Activated CD4-positive, alpha-beta memory T cell treated with anti-CD3 and anti-CD28 coated beads for 36 hours (primary cell): ENCODE measurements around the gene MPHOSPH6. TPM values are rescaled to one million over a fixed set of nuclear protein-coding genes. Genes with fewer than 3 reads are reported as not detected.

Source experiments
- CTCF ChIA-PET: fragments of 350-600 bp; sonication (Branson Sonifier 250); formaldehyde crosslinking; loops from one replicate; lab custom pipeline; 2021; ENCODE audit warnings: antibody characterized with exemption, inconsistent platforms; lab: Charles Lee
- POLR2A ChIA-PET: fragments of 350-600 bp; sonication (Branson Sonifier 250); formaldehyde crosslinking; loops from one replicate; lab custom pipeline; 2021; ENCODE audit warnings: antibody characterized with exemption; lab: Charles Lee
- DNase-seq: peaks from one replicate; pipeline ENCODE4 v3.0.0-alpha.2; 2020
- H3K27ac Mint-ChIP-seq: one replicate; pipeline ENCODE4 v1.8.0; 2021; ENCODE audit warnings: mixed read lengths
- H3K27me3 Mint-ChIP-seq: one replicate; pipeline ENCODE4 v1.8.0; 2021; ENCODE audit warnings: mixed read lengths
- H3K36me3 Mint-ChIP-seq: one replicate; pipeline ENCODE4 v1.8.0; 2021; ENCODE audit warnings: mixed read lengths
- H3K4me1 Mint-ChIP-seq: one replicate; pipeline ENCODE4 v1.8.0; 2021; ENCODE audit warnings: low read depth, mixed read lengths
- H3K4me3 Mint-ChIP-seq: one replicate; pipeline ENCODE4 v1.8.0; 2021; ENCODE audit warnings: mild to moderate bottlenecking, mixed read lengths
- H3K9me3 Mint-ChIP-seq: one replicate; pipeline ENCODE4 v1.8.0; 2021; ENCODE audit warnings: mixed read lengths
- intact Hi-C: fragments of 100-400 bp; cut with micrococcal nuclease; formaldehyde crosslinking; loops from one replicate; pipeline ENCODE4 v1.15.1; 2023
- total RNA-seq, 2 experiments: library from RNA; stranded (reverse); gene quantifications; one replicate each; pipeline ENCODE4 v1.2.3, GENCODE V29; 2021

Gene MPHOSPH6
- total RNA-seq, 2 experiments from 2014 or later, result 36.0 to 37.0 TPM

GRCh38 chr16:82190386-82190785 lies 20.4 kb upstream of the MPHOSPH6 start:
- Mint-ChIP-seq H3K4me1 (peaks cover 31% of the 10 kb centered on the region), H3K27me3 (peaks cover 18% of the 10 kb centered on the region), H3K9me3 (no peaks in the 10 kb centered on the region), H3K27ac (no peak overlapping the region), H3K4me3 (no peak overlapping the region), H3K36me3 (no peaks in the 10 kb centered on the region)
- intact Hi-C loops, result loop anchor here (5.0 kb wide), 1 partner anchor 108 kb away; no protein-coding TSS in a partner anchor
- POLR2A ChIA-PET, result no interaction called here
- DNase-seq, result no peak
- CTCF ChIA-PET, result interaction anchor here (0.7 kb wide), 1 partner anchor 73 kb away, joined by 3 read pairs; no protein-coding TSS in a partner anchor

- peaks cover 22% of the 10 kb centered on the region for H3K27me3 Mint-ChIP-seq
- intact Hi-C loops, result loop anchor here (1.0 kb wide), 1 partner anchor 18 kb away; the partner anchor contains the start of gene MPHOSPH6
- H3K4me1 Mint-ChIP-seq, result peaks cover 25% of the 10 kb centered on the region
- H3K27ac Mint-ChIP-seq, result no peak overlapping the region
- no peak overlapping the region for H3K4me3 Mint-ChIP-seq
- H3K9me3 Mint-ChIP-seq, result no peaks in the 10 kb centered on the region
- ChIA-PET CTCF (no interaction called here), POLR2A (no interaction called here)
- no peaks in the 10 kb centered on the region for H3K36me3 Mint-ChIP-seq
- DNase-seq, result peak; percentile 21
Measured at GRCh38 chr16:82187829-82188228, 17.8 kb upstream of the MPHOSPH6 start.

- intact Hi-C loops, result no loop called here
- CTCF ChIA-PET, result interaction anchor here (1.8 kb wide), 1 partner anchor 46 kb away, joined by 6 read pairs; no protein-coding TSS in a partner anchor
- Mint-ChIP-seq H3K27ac (no peak overlapping the region), H3K36me3 (no peaks in the 10 kb centered on the region), H3K27me3 (peaks cover 18% of the 10 kb centered on the region), H3K4me3 (no peak overlapping the region), H3K9me3 (no peaks in the 10 kb centered on the region), H3K4me1 (peaks cover 15% of the 10 kb centered on the region)
- DNase-seq, result no peak
- POLR2A ChIA-PET, result no interaction called here
Measured at GRCh38 chr16:82185012-82185411, 15.0 kb upstream of the MPHOSPH6 start.

- no peak for DNase-seq
- Mint-ChIP-seq H3K4me3 (no peak overlapping the region), H3K9me3 (no peaks in the 10 kb centered on the region), H3K27ac (no peak overlapping the region), H3K36me3 (no peaks in the 10 kb centered on the region), H3K4me1 (peaks cover 15% of the 10 kb centered on the region), H3K27me3 (peaks cover 14% of the 10 kb centered on the region)
- ChIA-PET POLR2A (no interaction called here), CTCF (no interaction called here)
- intact Hi-C loops, result no loop called here
Measured at GRCh38 chr16:82184213-82184612, 14.2 kb upstream of the MPHOSPH6 start.

DNA sequence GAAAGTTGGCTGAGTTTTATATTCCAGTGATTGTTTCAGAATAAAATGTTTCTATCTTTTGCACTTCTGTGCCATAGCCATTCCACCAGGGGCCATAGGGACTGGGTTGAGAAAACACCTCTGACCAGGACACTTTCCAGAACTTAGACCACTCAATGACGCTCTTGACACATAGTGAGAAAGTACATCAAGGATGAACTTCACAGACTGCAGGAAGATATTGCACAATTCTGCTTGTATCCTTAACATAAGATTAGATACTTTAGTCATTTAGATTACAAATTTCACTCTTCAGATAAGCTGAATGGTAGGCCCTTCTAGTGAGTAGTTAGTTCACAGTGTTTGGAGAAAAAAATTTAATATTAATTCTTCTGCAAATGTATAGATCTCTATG lies 13.0 kb upstream of the MPHOSPH6 start:
- peaks cover 13% of the 10 kb centered on the region for H3K4me1 Mint-ChIP-seq
- DNase-seq, result no peak
- no peak overlapping the region for H3K27ac Mint-ChIP-seq
- ChIA-PET CTCF (no interaction called here), POLR2A (no interaction called here)
- H3K27me3 Mint-ChIP-seq, result peaks cover 16% of the 10 kb centered on the region
- intact Hi-C loops, result no loop called here
- no peak overlapping the region for H3K4me3 Mint-ChIP-seq
- no peaks in the 10 kb centered on the region for H3K9me3 Mint-ChIP-seq
- no peaks in the 10 kb centered on the region for H3K36me3 Mint-ChIP-seq

DNA sequence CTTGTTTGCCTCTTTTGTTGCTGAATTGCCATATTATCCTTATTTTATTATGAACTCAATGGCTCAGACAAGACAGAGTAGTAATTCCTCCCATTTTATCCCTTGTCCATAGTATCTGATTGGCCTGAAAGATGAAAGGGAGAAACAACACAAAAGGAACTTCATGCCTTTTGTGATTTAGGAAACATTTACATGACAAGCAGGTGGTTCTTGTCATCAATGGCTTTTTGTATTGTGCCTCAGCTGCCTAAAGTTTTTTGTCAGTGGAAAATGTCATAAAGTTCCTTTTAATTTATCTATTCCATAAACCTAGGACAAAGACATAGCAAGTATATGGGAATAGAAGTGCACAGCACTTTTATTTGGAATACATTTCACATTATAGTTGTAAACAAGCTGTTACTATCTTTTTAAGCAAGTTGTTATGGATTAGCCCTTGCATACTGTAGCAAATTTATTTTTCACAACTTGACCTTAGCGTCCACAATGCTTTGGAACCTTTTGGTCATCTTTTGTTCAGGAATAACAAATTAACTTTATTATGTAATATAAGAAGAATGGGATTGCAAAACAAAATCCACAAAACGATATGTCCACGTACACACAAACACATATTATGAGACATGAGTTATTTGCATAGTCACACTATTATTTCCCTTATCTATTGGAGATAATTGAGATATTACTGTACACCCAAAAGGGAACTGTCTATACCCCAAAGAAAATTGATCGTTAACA lies 12.4 kb upstream of the MPHOSPH6 start:
- H3K36me3 Mint-ChIP-seq, result no peaks in the 10 kb centered on the region

GRCh38 chr16:82181461-82182185 lies 11.6 kb upstream of the MPHOSPH6 start:
- ChIA-PET CTCF (interaction anchor here (0.7 kb wide), 1 partner anchor 49 kb away, joined by 3 read pairs; no protein-coding TSS in a partner anchor), POLR2A (no interaction called here)
- intact Hi-C loops, result no loop called here
- DNase-seq, result no peak
- peaks cover 15% of the 10 kb centered on the region for H3K27me3 Mint-ChIP-seq
- no peaks in the 10 kb centered on the region for H3K9me3 Mint-ChIP-seq
- no peak overlapping the region for H3K27ac Mint-ChIP-seq
- no peaks in the 10 kb centered on the region for H3K36me3 Mint-ChIP-seq
- H3K4me3 Mint-ChIP-seq, result no peak overlapping the region
- no peaks in the 10 kb centered on the region for H3K4me1 Mint-ChIP-seq

More for the DNA sequence above, 12.4 kb upstream of the MPHOSPH6 start:
- no peak for DNase-seq
- ChIA-PET CTCF (no interaction called here), POLR2A (no interaction called here)
- Mint-ChIP-seq H3K4me3 (no peak overlapping the region), H3K4me1 (peaks cover 7% of the 10 kb centered on the region), H3K9me3 (no peaks in the 10 kb centered on the region), H3K27me3 (peaks cover 16% of the 10 kb centered on the region), H3K27ac (no peak overlapping the region)
- intact Hi-C loops, result no loop called here

DNA sequence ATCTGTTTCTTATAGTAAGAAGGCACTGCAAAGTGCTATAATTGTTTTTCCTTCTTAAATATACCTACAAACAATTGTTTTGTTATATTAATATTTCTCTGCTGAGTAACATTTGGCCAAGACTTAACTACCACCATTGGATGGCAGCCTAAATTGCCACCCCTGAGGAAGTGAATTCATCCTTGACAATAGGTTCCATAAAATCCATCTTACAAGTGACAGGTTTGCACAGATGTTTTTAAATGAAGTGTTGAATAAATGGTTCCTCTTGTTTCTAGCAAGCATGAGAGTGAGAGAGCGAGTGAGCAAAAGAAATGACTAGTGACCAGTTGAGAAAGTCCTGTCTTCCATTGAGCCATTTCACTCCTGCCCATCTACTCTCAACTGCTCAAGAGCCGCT lies 8.3 kb upstream of the MPHOSPH6 start:
- intact Hi-C loops, result no loop called here

DNA sequence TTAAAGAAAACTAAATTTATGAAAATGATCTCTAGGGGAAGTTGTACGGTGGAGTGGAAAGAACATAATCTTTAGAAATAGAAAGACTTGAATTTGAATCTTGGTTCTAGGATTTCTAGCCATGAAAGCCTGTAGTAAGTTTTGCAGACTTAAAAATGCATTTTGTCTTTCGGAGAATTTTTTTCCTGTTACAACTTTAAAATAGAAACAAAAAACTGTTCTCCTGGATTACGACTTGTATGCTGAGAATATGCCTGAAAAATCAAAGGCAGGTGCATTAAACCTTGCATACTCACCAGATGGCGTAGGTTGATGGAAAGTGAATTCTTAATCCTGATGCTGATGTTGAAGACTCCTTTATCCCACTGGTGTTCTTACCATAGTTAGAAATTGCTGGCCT lies 7.5 kb upstream of the MPHOSPH6 start:
- Mint-ChIP-seq H3K36me3 (no peaks in the 10 kb centered on the region), H3K27me3 (peaks cover 20% of the 10 kb centered on the region), H3K27ac (no peak overlapping the region), H3K4me3 (no peak overlapping the region), H3K4me1 (no peaks in the 10 kb centered on the region), H3K9me3 (no peaks in the 10 kb centered on the region)
- ChIA-PET CTCF (no interaction called here), POLR2A (no interaction called here)
- intact Hi-C loops, result no loop called here
- no peak for DNase-seq

More for the DNA sequence above, 8.3 kb upstream of the MPHOSPH6 start:
- CTCF ChIA-PET, result no interaction called here
- Mint-ChIP-seq H3K27me3 (peaks cover 19% of the 10 kb centered on the region), H3K9me3 (no peaks in the 10 kb centered on the region), H3K27ac (no peak overlapping the region), H3K4me1 (no peaks in the 10 kb centered on the region), H3K36me3 (no peaks in the 10 kb centered on the region), H3K4me3 (no peak overlapping the region)
- POLR2A ChIA-PET, result no interaction called here
- no peak for DNase-seq

DNA sequence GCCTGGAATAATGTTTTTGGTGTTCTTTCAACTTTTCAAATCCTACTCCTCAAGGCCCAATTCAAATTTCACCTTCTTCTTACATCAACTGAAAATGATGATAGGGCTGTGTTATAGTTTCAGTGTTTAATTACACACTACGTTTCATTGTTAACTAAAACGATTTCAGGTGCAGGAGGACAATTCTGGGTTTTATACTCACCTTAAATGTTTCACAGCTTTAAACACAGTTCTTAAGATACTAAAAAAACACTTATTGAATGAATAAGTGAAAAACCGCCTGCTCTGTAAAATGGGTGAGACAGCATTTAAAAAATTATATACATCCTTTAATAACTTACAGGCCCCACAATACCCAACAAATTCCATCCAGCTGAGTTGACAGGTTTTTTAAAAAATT lies 6.2 kb upstream of the MPHOSPH6 start:
- intact Hi-C loops, result no loop called here
- peaks cover 28% of the 10 kb centered on the region for H3K27me3 Mint-ChIP-seq
- CTCF ChIA-PET, result no interaction called here
- H3K36me3 Mint-ChIP-seq, result no peaks in the 10 kb centered on the region
- H3K9me3 Mint-ChIP-seq, result no peaks in the 10 kb centered on the region
- no peak overlapping the region for H3K27ac Mint-ChIP-seq
- DNase-seq, result no peak
- no peaks in the 10 kb centered on the region for H3K4me1 Mint-ChIP-seq
- POLR2A ChIA-PET, result no interaction called here
- no peak overlapping the region for H3K4me3 Mint-ChIP-seq

DNA sequence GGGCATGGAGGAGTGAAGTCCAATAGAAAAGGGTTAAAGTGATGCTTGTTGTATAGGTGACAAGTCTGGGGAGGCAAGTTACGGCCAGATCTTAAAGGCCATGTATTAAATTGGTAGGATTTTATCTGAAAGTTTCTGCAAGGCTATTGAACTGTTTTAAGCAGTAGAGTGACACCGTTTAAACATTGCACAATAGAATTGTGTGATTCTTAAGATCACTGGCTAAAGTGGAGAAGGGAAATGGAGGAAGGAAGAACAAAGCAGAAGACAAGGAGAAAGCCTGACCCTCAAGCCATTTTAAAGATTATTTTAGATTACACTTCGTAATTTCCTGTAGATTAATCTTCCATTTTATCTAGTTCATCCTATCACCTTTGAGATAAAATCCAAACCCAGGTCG lies 5.6 kb upstream of the MPHOSPH6 start:
- POLR2A ChIA-PET, result no interaction called here
- peaks cover 28% of the 10 kb centered on the region for H3K27me3 Mint-ChIP-seq
- no peaks in the 10 kb centered on the region for H3K9me3 Mint-ChIP-seq
- no peak for DNase-seq
- H3K4me1 Mint-ChIP-seq, result peaks cover 1% of the 10 kb centered on the region
- intact Hi-C loops, result no loop called here
- no peaks in the 10 kb centered on the region for H3K36me3 Mint-ChIP-seq
- no peak overlapping the region for H3K4me3 Mint-ChIP-seq
- H3K27ac Mint-ChIP-seq, result no peak overlapping the region
- CTCF ChIA-PET, result no interaction called here

DNA sequence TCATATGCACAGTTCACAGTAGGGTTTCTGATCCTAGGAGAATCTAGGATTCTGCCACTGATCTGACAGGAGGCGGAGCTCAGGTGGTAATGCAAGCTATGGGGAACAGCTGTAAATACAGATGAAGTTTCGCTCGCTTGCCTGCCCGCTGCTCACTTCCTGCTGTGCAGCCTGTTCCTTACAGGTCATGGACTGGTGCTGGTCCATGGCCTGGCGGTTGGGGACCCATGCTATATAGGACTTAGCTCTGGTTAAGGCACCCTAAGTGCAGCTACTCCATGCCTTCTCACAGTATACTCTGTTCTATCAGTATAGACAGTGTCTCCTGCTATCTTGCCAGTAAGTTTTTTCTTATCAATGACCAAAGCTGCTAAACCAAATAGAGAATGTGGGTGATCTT lies 2.4 kb downstream of the MPHOSPH6 start:
- intact Hi-C loops, result no loop called here
- Mint-ChIP-seq H3K36me3 (peaks cover 48% of the 10 kb centered on the region), H3K27ac (no peak overlapping the region), H3K4me1 (peaks cover 34% of the 10 kb centered on the region), H3K4me3 (no peak overlapping the region), H3K9me3 (peaks cover 11% of the 10 kb centered on the region), H3K27me3 (peaks cover 9% of the 10 kb centered on the region)
- ChIA-PET CTCF (interaction anchor here (1.0 kb wide), 1 partner anchor 63 kb away, joined by 5 read pairs; no protein-coding TSS in a partner anchor), POLR2A (interaction anchor here (0.6 kb wide), 1 partner anchor 24 kb away, joined by 3 read pairs; no protein-coding TSS in a partner anchor)
- DNase-seq, result no peak
